ENCODE measurements around the gene MRGPRG.

The MRGPRG gene

GRCh38 chr11:3199537-3200295 lies 18.9 kb downstream of the MRGPRG start:
- Histone ChIP-seq H3K4me3 (ENCODE audit: insufficient read length, low read depth) (no peak overlapping the region), H3K27me3 (ENCODE audit: insufficient read depth, insufficient read length) (peaks cover 25% of the 10 kb centered on the region), H3K4me1 (ENCODE audit: insufficient read depth, insufficient read length) (peaks cover 23% of the 10 kb centered on the region), H3K9ac (ENCODE audit: insufficient read length, low read depth) (no peak overlapping the region), H3K9me3 (ENCODE audit: insufficient read depth, low read length) (0 out of 2 replicates have a peak, but pooled peaks cover 2% of the 10 kb centered on the region), H3K36me3 (ENCODE audit: insufficient read depth, insufficient read length, low read length) (no peaks in the 10 kb centered on the region)
- TF ChIP-seq SUZ12 (IDR thresholded peaks at IDR 0.05; ENCODE audit: extremely low read depth, insufficient read depth, insufficient read length), result no peak
- no peak for TF ChIP-seq YY1 (IDR thresholded peaks at IDR 0.05; ENCODE audit: insufficient read depth, insufficient read length)
- TF ChIP-seq ZNF274 (IDR thresholded peaks at IDR 0.05; ENCODE audit: low read depth, low read length), result no peak
- DNase-seq (ENCODE audit: low read depth, low spot score), result no peak

DNA sequence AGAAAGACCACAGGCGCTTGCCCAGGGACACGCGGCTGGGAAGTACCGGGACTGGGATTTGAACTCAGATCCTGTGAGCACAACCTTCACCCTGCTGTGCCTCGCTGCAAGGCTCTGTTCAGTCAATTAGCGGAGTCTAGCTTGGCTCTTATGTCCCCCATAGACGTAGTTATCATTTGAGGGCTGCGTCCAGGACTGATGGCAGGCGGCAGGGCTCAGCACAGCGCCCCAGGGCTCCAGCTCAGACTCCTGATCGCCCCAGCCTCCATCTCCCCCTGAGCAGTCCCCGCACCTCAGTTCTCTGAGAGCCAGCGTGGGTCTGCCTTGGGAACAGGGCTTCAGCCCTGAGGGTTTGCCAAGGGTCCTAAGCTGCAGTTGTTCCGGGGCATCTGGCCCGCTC lies 19.8 kb downstream of the MRGPRG start:
- DNase-seq (ENCODE audit: low read depth, low spot score), result no peak
- Histone ChIP-seq H3K36me3 (ENCODE audit: insufficient read depth, insufficient read length, low read length) (no peaks in the 10 kb centered on the region), H3K4me3 (ENCODE audit: insufficient read length, low read depth) (no peak overlapping the region), H3K9ac (ENCODE audit: insufficient read length, low read depth) (no peak overlapping the region), H3K9me3 (ENCODE audit: insufficient read depth, low read length) (no peaks in the 10 kb centered on the region), H3K27me3 (ENCODE audit: insufficient read depth, insufficient read length) (peaks cover 16% of the 10 kb centered on the region), H3K4me1 (ENCODE audit: insufficient read depth, insufficient read length) (peaks cover 21% of the 10 kb centered on the region)
- TF ChIP-seq YY1 (IDR thresholded peaks at IDR 0.05; ENCODE audit: insufficient read depth, insufficient read length) (no peak), ZNF274 (IDR thresholded peaks at IDR 0.05; ENCODE audit: low read depth, low read length) (no peak), SUZ12 (IDR thresholded peaks at IDR 0.05; ENCODE audit: extremely low read depth, insufficient read depth, insufficient read length) (no peak)

GRCh38 chr11:3197878-3198528 lies 20.6 kb downstream of the MRGPRG start:
- Histone ChIP-seq H3K36me3 (ENCODE audit: insufficient read depth, insufficient read length, low read length) (no peaks in the 10 kb centered on the region), H3K27me3 (ENCODE audit: insufficient read depth, insufficient read length) (peaks cover 7% of the 10 kb centered on the region), H3K9ac (ENCODE audit: insufficient read length, low read depth) (no peak overlapping the region), H3K4me3 (ENCODE audit: insufficient read length, low read depth) (no peak overlapping the region), H3K4me1 (ENCODE audit: insufficient read depth, insufficient read length) (peaks cover 24% of the 10 kb centered on the region), H3K9me3 (ENCODE audit: insufficient read depth, low read length) (no peaks in the 10 kb centered on the region)
- no peak for DNase-seq (ENCODE audit: low read depth, low spot score)
- no peak for TF ChIP-seq ZNF274 (IDR thresholded peaks at IDR 0.05; ENCODE audit: low read depth, low read length)
- TF ChIP-seq SUZ12 (IDR thresholded peaks at IDR 0.05; ENCODE audit: extremely low read depth, insufficient read depth, insufficient read length), result no peak
- no peak for TF ChIP-seq YY1 (IDR thresholded peaks at IDR 0.05; ENCODE audit: insufficient read depth, insufficient read length)

DNA sequence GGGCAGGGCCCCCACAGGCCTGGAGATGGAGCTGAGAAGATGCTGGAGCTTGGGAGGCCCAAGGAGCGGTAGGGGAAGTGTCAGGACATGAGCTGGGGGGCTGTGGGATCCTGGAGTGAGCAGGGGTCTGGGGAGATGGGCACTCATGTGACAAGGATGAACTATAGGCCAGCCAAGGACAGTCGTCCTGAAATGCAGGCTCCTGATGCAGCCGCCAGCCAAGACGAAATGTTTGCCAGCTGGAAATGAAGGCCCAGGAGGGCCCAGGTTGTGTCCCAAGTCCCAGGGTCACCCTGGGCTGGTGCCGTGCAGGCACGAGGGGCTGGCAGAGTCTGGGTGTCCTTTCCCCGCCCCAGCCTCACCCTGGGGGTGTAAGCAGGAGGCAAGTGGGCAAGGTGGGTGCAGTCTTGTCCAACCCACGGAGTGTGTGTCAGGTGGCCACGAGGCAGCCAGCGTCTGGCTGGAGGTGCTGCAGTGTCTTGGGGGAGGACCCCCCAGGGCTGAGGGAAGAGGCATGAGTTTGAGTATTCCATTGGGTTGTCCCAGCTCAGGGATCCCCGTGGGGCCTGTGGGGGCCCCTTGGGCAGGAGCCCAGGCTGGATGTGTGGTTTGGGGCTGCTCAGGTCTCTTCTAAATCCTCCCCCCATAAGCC lies 21.4 kb downstream of the MRGPRG start:
- Histone ChIP-seq H3K36me3 (ENCODE audit: insufficient read depth, insufficient read length, low read length) (no peaks in the 10 kb centered on the region), H3K9ac (ENCODE audit: insufficient read length, low read depth) (no peak overlapping the region), H3K9me3 (ENCODE audit: insufficient read depth, low read length) (no peaks in the 10 kb centered on the region), H3K4me1 (ENCODE audit: insufficient read depth, insufficient read length) (peaks cover 29% of the 10 kb centered on the region), H3K4me3 (ENCODE audit: insufficient read length, low read depth) (no peak overlapping the region), H3K27me3 (ENCODE audit: insufficient read depth, insufficient read length) (peaks cover 3% of the 10 kb centered on the region)
- DNase-seq (ENCODE audit: low read depth, low spot score), result no peak
- TF ChIP-seq SUZ12 (IDR thresholded peaks at IDR 0.05; ENCODE audit: extremely low read depth, insufficient read depth, insufficient read length) (no peak), ZNF274 (IDR thresholded peaks at IDR 0.05; ENCODE audit: low read depth, low read length) (no peak), YY1 (IDR thresholded peaks at IDR 0.05; ENCODE audit: insufficient read depth, insufficient read length) (no peak)

- H3K4me3 ChIP-seq (ENCODE audit: insufficient read length, low read depth), result no peak overlapping the region
- H3K9ac ChIP-seq (ENCODE audit: insufficient read length, low read depth), result peak overlapping the region; percentile 58
- H3K9me3 ChIP-seq (ENCODE audit: insufficient read depth, low read length), result peaks cover 7% of the 10 kb centered on the region; the same call in 1 of the 2 replicates
- H3K27me3 ChIP-seq (ENCODE audit: insufficient read depth, insufficient read length), result no peaks in the 10 kb centered on the region
- no peak for DNase-seq (ENCODE audit: low read depth, low spot score)
- H3K4me1 ChIP-seq (ENCODE audit: insufficient read depth, insufficient read length), result peaks cover 29% of the 10 kb centered on the region
- TF ChIP-seq YY1 (IDR thresholded peaks at IDR 0.05; ENCODE audit: insufficient read depth, insufficient read length) (no peak), ZNF274 (IDR thresholded peaks at IDR 0.05; ENCODE audit: low read depth, low read length) (no peak), SUZ12 (IDR thresholded peaks at IDR 0.05; ENCODE audit: extremely low read depth, insufficient read depth, insufficient read length) (no peak)
- no peaks in the 10 kb centered on the region for H3K36me3 ChIP-seq (ENCODE audit: insufficient read depth, insufficient read length, low read length)
These were observed 22.2 kb downstream of the MRGPRG start for GRCh38 chr11:3196161-3197043.

DNA sequence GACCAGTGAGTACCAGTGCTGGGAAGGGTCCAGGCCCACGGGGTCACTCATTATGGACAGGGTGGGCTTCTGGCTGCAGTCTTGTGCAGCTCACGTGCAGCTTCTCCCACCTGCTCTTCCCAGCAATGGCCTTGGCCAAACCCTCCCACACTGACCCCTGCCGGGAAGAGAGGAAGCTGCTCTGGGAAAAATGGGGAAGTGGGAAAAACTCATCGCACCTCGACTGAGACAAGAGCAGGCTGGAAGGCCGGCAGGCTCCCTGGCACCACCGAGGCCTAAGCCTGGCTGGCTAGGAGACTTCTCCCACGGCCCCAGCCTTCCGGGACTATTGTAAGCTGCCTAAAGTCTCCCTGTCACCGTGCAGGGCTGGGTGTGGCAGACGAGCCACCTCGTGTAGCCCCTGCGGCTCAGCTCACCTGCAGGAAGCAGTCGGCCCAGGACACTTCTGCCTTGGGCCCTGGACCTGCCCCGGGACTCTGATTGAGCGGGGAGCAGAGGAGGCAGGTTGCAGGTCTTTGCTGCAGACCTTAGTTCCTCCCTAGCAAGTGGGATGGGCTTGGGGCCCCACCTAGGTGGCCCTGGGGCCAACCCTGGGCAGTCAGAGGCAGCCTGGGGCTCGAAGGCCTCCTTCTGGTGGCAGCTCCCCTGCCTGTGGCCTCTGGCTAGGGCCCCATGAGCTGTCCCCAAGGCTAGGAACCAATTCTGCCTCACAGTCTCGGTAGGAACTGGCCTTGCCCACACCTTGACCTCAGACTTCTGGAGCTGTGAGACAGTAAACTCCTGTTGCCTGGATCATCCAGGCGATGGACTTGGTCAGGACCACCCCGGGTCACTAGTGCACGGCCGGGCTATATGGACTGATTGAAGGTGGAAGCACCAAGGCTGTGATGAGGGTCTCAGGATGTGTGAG lies 23.1 kb downstream of the MRGPRG start:
- Histone ChIP-seq H3K9me3 (ENCODE audit: insufficient read depth, low read length) (peaks cover 7% of the 10 kb centered on the region; the same call in 1 of the 2 replicates), H3K9ac (ENCODE audit: insufficient read length, low read depth) (no peak overlapping the region), H3K36me3 (ENCODE audit: insufficient read depth, insufficient read length, low read length) (no peaks in the 10 kb centered on the region), H3K4me3 (ENCODE audit: insufficient read length, low read depth) (no peak overlapping the region), H3K4me1 (ENCODE audit: insufficient read depth, insufficient read length) (peaks cover 29% of the 10 kb centered on the region), H3K27me3 (ENCODE audit: insufficient read depth, insufficient read length) (no peaks in the 10 kb centered on the region)
- TF ChIP-seq YY1 (IDR thresholded peaks at IDR 0.05; ENCODE audit: insufficient read depth, insufficient read length) (no peak), ZNF274 (IDR thresholded peaks at IDR 0.05; ENCODE audit: low read depth, low read length) (no peak), SUZ12 (IDR thresholded peaks at IDR 0.05; ENCODE audit: extremely low read depth, insufficient read depth, insufficient read length) (no peak)
- DNase-seq (ENCODE audit: low read depth, low spot score), result no peak

All from NT2/D1 (cell line).